Airway epithelial cell (primary cell): Measurements from ENCODE around the gene SIRT2. TPM values are rescaled to one million over a fixed set of nuclear protein-coding genes. Genes with fewer than 3 reads are reported as not detected.

Experiments
- total RNA-seq: library from RNA; depleted of rRNA; stranded (reverse); fragments of >200 nt; gene quantifications from 2 replicates; pipeline ENCODE4 v1.2.3, GENCODE V29; 2015

Gene SIRT2
- total RNA-seq, result 65.5 and 74.5 TPM in 2 replicates

DNA sequence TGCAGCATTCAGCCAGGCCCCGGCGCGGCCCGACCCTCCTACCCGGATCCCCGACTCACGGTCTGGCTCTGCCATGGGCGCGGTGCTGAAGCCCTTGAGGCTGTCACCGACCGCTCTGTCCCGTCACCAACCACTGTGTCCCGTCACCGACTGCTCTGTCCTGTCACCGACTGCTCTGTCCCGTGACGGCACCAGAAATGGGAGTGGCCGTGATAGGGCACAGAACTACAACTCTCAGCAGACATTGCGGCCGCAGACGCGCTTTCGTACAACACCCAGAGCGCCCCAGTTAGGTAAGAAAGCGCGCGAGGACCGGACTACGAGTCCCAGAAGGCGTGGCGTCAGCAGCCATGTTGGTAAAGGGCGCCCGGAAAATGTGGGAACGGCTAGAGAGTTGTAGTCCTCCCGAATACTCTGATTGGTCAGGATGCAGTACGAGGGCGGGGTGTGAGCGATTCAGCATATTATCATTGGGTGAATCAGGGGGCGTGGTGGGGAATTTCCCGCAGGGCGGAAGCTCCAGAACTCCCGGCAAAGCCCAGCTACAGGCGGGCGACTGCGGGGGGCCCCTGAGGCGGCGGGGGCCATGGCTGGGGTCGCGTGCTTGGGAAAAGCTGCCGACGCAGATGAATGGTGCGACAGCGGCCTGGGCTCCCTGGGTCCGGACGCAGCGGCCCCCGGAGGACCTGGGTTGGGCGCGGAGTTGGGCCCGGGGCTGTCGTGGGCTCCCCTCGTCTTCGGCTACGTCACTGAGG, at the start of gene SIRT2, which contains the start of gene NFKBIB:
SIRT2 (minus strand) TSS at position 172 of the 755 bp plus-strand sequence; CDS start at position 75, 97 bp downstream.
NFKBIB (plus strand) TSS at position 523 of the 755 bp plus-strand sequence; CDS start at position 587, 64 bp downstream.

DNA sequence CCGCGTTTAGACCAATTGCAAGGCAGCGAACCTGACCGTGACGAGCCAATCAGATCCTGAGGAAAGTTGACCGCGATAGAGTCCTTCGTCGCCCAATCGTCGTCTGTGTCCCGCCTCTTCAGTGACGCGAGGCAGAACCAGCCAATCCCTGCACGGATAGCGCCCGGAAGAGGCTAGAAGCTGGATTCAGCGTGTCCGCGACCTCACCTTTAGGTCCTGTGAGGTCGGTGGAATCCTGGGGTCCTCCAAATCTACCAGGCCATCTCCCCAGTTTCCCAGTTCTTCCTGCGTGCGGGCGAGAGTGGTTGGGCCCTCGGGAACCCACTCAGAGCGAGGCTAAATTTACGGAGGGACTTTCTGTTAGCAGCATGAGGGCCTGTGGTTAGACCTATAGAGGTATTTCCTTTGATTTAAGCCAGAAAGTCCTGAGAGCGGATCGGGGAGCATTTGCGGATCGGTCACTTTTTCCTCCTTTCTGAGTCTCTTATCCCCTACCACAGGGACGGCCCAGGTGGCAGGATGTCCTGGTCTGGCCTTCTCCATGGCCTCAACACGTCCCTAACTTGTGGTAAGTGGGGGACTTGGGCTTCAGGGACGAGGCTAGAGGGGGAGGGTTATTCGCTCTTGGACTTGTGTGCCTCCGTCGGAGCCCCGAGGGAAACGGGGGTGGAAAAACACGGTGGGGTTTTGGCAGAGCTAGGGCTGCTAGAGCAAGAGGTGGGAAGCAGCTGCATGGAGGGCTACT, 31.5 kb upstream of the SIRT2 start, which contains the start of gene MRPS12:
MRPS12 (plus strand) TSS at position 169 of the 745 bp plus-strand sequence; CDS start at position 520, 351 bp downstream.

DNA sequence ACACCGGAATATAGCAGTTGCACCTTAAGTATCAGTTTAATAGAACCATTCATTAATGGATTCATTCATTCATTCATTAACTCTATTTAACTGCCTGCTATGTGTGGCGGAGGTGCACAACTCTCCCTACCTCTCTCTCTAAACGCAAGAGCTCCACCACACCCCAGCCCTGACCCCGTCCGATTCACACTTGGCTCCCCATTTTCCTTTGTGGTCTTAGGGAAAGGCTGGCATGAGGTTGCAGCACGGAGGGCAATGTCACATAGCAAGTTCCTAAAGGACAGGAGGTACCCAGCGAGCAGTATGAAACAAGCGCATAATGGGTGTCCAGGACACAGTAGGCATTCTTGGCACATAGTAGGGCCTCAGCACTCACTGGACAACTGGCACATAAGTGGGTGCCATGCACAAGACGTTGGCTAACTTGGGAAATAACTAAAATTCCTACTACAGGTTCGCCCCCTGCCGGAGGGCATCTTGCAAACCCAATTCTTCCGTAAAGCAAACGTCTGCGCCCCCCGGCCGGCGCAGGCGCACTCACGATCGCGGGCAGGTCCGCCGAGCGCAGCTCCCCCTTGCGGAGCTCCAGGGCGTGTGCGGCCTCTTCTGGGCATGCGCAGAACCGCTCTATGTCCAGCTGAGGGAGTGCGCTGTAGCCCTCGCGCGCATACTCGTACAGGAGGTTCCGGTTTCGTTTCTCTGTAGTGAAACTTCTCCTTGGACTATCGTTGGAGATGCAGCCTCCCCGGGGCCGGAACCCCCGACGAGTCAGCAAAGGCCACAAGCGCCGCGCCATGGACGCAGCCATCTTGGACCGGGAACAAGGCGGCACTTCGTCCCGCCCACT, 30.7 kb upstream of the SIRT2 start, which contains the start of gene SARS2:
SARS2 (minus strand) TSS at position 835 of the 847 bp plus-strand sequence; CDS start at position 808, 27 bp downstream.

DNA sequence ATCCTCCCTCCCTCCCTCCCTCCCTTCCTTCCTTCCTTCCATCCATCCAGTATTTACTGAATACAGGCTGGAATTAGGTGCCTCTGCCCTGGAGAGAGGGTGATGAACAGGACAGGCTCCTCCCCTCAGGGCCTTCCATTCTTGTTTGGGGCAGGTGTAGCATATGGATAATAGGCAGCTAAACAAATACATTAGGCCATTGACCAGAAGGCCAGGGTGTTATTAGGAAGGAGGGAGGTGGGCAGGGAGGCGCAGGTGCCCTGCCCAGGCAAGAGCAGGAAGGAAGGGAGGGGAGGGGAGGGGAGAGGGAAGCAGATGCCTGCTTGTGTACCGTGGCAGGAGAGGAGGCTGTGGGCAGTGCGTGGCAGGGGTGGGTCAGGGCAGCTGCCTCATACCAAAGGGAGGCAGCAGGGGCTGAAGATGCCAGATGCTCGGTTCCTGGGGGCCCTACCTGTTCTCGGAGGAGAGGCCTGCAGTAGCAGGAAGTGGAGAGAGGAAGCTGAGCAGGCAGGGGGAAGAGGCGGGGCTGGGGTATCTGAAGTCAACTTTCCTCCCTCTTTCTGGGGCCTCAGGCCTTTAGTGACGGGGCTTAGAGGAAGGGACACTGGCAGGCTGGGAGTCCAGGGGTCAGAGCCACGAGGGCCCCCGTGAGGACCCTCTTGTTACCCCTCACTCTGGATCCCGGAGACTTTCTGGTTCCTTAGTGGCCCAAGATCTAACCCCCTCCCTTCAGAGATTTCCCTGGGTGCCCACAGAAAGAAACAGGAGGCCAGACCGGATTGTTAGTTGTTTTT, 21.4 kb downstream of the SIRT2 start, which contains the start of gene RINL:
RINL (minus strand) TSS at position 495 of the 794 bp plus-strand sequence. CDS start 1,533 bp downstream, outside the sequence.

DNA sequence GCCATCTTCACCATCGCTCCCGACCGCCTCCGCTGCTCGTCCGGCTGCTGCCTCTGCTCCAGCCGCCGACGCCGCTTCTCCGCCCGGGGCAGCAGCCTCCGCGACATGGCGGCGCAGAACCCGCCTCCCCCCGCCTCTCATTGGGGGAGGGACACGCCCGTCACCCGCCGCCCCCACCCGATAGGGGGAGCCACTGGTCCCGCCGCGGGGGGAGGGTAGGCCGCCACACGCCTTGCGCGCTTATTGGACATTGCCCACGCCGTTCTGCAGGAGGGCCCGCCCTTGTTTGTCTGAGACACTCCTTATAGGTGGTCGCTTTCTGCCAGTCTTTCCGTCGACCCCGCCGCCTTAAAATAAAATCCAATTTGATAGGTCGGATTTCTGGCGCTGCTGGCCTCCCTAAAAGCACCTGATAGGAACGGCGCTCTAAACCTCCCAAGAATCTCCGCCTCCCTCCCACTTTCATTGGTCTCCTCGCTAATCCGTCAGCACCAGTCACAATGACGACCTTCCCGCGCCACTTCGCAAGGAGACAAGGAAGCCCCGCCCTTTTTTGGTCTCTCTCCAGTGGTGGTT, 49.5 kb downstream of the SIRT2 start, which contains the start of gene HNRNPL:
HNRNPL (minus strand) TSS at position 127 of the 576 bp plus-strand sequence; CDS start at position 107, 20 bp downstream.

Other genes starting within 250 kb of the SIRT2 start
- gene CAPN12, start 155.1 kb downstream of the SIRT2 start, total RNA-seq, result 7.4 and 8.9 TPM in 2 replicates
- gene LGALS7, start 126.1 kb downstream of the SIRT2 start, total RNA-seq, result 6.5 and 26.0 TPM in 2 replicates
- 222 and 322 TPM in 2 replicates for gene LGALS7B, start 110.4 kb downstream of the SIRT2 start, total RNA-seq
- 0.35 TPM in 1 of 2 replicates, not detected in the other for gene LGALS4, start 86.7 kb downstream of the SIRT2 start, total RNA-seq
- gene ECH1, start 67.8 kb downstream of the SIRT2 start, total RNA-seq, result 61.8 and 77.0 TPM in 2 replicates
- 252 and 264 TPM in 2 replicates for gene HNRNPL, start 49.6 kb downstream of the SIRT2 start, total RNA-seq
- 5.8 and 6.6 TPM in 2 replicates for gene RINL, start 21.3 kb downstream of the SIRT2 start, total RNA-seq
- 27.9 and 28.5 TPM in 2 replicates for gene NFKBIB, start 351 bp upstream of the SIRT2 start, total RNA-seq
- not detected in 2 replicates for gene CCER2, start 12.6 kb upstream of the SIRT2 start, total RNA-seq
- 30.8 and 31.2 TPM in 2 replicates for gene SARS2, start 31.1 kb upstream of the SIRT2 start, total RNA-seq
- 77.9 and 86.5 TPM in 2 replicates for gene MRPS12, start 31.3 kb upstream of the SIRT2 start, total RNA-seq
- gene FBXO17, start 76.1 kb upstream of the SIRT2 start, total RNA-seq, result 16.1 and 19.0 TPM in 2 replicates
- gene FBXO27, start 132.9 kb upstream of the SIRT2 start, total RNA-seq, result 9.2 and 11.9 TPM in 2 replicates
- gene ACP7, start 184.8 kb upstream of the SIRT2 start, total RNA-seq, result 1.4 and 1.8 TPM in 2 replicates
- gene PAK4, start 226.2 kb upstream of the SIRT2 start, total RNA-seq, result 28.1 and 29.4 TPM in 2 replicates